NT2/D1 (cell line): Measurements from ENCODE around the gene ADPRS.
A peak's percentile ranks its signal among the peaks of the same experiment; 100 is the strongest.

Experiments used
- DNase-seq: peaks from one replicate; pipeline ENCODE4 v3.0.0-alpha.2; 2011; ENCODE audit warnings: low read depth, low spot score
- H3K27me3 ChIP-seq: 2 replicates; pipeline ENCODE4 v1.6.0; 2011; ENCODE audit warnings: mild to moderate bottlenecking; ENCODE audit not compliant: insufficient read length, insufficient read depth
- H3K36me3 ChIP-seq: 2 replicates; pipeline ENCODE4 v1.6.1; 2011; ENCODE audit warnings: mild to moderate bottlenecking, low read length, mixed read lengths; ENCODE audit not compliant: insufficient read depth, insufficient read length
- H3K4me1 ChIP-seq: 2 replicates; pipeline ENCODE4 v1.5.1; 2011; ENCODE audit not compliant: insufficient read depth, insufficient read length
- H3K4me3 ChIP-seq: 2 replicates; pipeline ENCODE4 v1.5.1; 2011; ENCODE audit warnings: low read depth; ENCODE audit not compliant: insufficient read length
- H3K9ac ChIP-seq: 2 replicates; pipeline ENCODE4 v1.6.0; 2011; ENCODE audit warnings: low read depth; ENCODE audit not compliant: insufficient read length
- H3K9me3 ChIP-seq: 2 replicates; pipeline ENCODE4 v1.5.1; 2011; ENCODE audit warnings: mild to moderate bottlenecking, low read length; ENCODE audit not compliant: insufficient read depth
- SUZ12 ChIP-seq: IDR thresholded peaks from 2 replicates; pipeline ENCODE4 v1.6.1; 2011; ENCODE audit not compliant: insufficient read length, insufficient read depth; ENCODE audit errors: extremely low read depth
- YY1 ChIP-seq: IDR thresholded peaks from 2 replicates; pipeline ENCODE4 v1.6.1; 2011; ENCODE audit not compliant: insufficient read length, insufficient read depth
- ZNF274 ChIP-seq: IDR thresholded peaks from 2 replicates; pipeline ENCODE4 v1.6.1; 2011; ENCODE audit warnings: mild to moderate bottlenecking, low read depth, low read length

Gene ADPRS

GRCh38 chr1:36088577-36089392 lies at the start of gene ADPRS:
ADPRS (plus strand) TSS chr1:36088892; CDS start chr1:36088905, 13 bp downstream.
- Histone ChIP-seq H3K4me1 (peaks cover 33% of the 10 kb centered on the region), H3K36me3 (peaks cover 45% of the 10 kb centered on the region), H3K9ac (peak within 1 kb of the TSS; percentile 97), H3K9me3 (no peaks in the 10 kb centered on the region), H3K4me3 (peak within 1 kb of the TSS; percentile 98), H3K27me3 (peaks cover 9% of the 10 kb centered on the region)
- no peak for TF ChIP-seq ZNF274
- peak; percentile 80 for TF ChIP-seq YY1
- peak; percentile 94 for DNase-seq

GRCh38 chr1:36040238-36040637 lies 48.5 kb upstream of the ADPRS start:
- Histone ChIP-seq H3K36me3 (peaks cover 61% of the 10 kb centered on the region), H3K4me3 (no peak overlapping the region)

GRCh38 chr1:36051821-36052220 lies 36.9 kb upstream of the ADPRS start:
- Histone ChIP-seq H3K36me3 (peaks cover 44% of the 10 kb centered on the region), H3K4me3 (no peak overlapping the region), H3K27me3 (no peaks in the 10 kb centered on the region), H3K4me1 (no peaks in the 10 kb centered on the region), H3K9ac (no peak overlapping the region), H3K9me3 (no peaks in the 10 kb centered on the region)
- TF ChIP-seq YY1 (no peak), SUZ12 (no peak)
- DNase-seq: no peak

More at GRCh38 chr1:36040238-36040637, 48.5 kb upstream of the ADPRS start:
- TF ChIP-seq YY1 (no peak), ZNF274 (no peak), SUZ12 (no peak)
- H3K27me3 ChIP-seq: no peaks in the 10 kb centered on the region
- H3K4me1 ChIP-seq: no peaks in the 10 kb centered on the region
- DNase-seq: no peak
- no peak overlapping the region for H3K9ac ChIP-seq
- no peaks in the 10 kb centered on the region for H3K9me3 ChIP-seq

- TF ChIP-seq ZNF274 (no peak), YY1 (no peak), SUZ12 (no peak)
- H3K27me3 ChIP-seq: no peaks in the 10 kb centered on the region
- no peak overlapping the region for H3K9ac ChIP-seq
- no peaks in the 10 kb centered on the region for H3K9me3 ChIP-seq
- no peaks in the 10 kb centered on the region for H3K4me1 ChIP-seq
- no peak overlapping the region for H3K4me3 ChIP-seq
- no peak for DNase-seq
- peaks cover 27% of the 10 kb centered on the region for H3K36me3 ChIP-seq
These were observed 34.7 kb upstream of the ADPRS start for GRCh38 chr1:36053978-36054377.

- TF ChIP-seq YY1: no peak
- TF ChIP-seq ZNF274: no peak
- no peak for TF ChIP-seq SUZ12
- no peaks in the 10 kb centered on the region for H3K4me1 ChIP-seq
- H3K36me3 ChIP-seq: peaks cover 21% of the 10 kb centered on the region
- no peaks in the 10 kb centered on the region for H3K9me3 ChIP-seq
- DNase-seq: no peak
- H3K9ac ChIP-seq: no peak overlapping the region
- H3K27me3 ChIP-seq: no peaks in the 10 kb centered on the region
- no peak overlapping the region for H3K4me3 ChIP-seq
These were observed 33.0 kb upstream of the ADPRS start for GRCh38 chr1:36055706-36056105.

- H3K9ac ChIP-seq: no peak overlapping the region
- no peaks in the 10 kb centered on the region for H3K9me3 ChIP-seq
- DNase-seq: no peak
- H3K36me3 ChIP-seq: no peaks in the 10 kb centered on the region
- H3K27me3 ChIP-seq: no peaks in the 10 kb centered on the region
- no peaks in the 10 kb centered on the region for H3K4me1 ChIP-seq
- H3K4me3 ChIP-seq: no peak overlapping the region
- TF ChIP-seq YY1 (no peak), SUZ12 (no peak), ZNF274 (no peak)
These were observed 26.4 kb upstream of the ADPRS start for GRCh38 chr1:36062315-36062714.

- H3K9ac ChIP-seq: no peak overlapping the region
- no peaks in the 10 kb centered on the region for H3K27me3 ChIP-seq
- H3K4me3 ChIP-seq: no peak overlapping the region
- no peak for TF ChIP-seq ZNF274
- TF ChIP-seq SUZ12: no peak
- TF ChIP-seq YY1: no peak
- no peaks in the 10 kb centered on the region for H3K36me3 ChIP-seq
- no peaks in the 10 kb centered on the region for H3K4me1 ChIP-seq
- H3K9me3 ChIP-seq: peaks cover 11% of the 10 kb centered on the region
- DNase-seq: no peak
These were observed 20.8 kb upstream of the ADPRS start for GRCh38 chr1:36067871-36068270.
